D721Med (cell line): Measurements from ENCODE around the gene UGT2A3.

Experiments
- DNase-seq: peaks from one replicate; pipeline ENCODE4 v3.0.0; 2011; ENCODE audit warnings: low spot score; ENCODE audit not compliant: insufficient read length
- FAIRE-seq: peaks from 2 replicates; lab custom pipeline; 2011; peaks lifted over from hg19 to GRCh38; lab: Jason Lieb, UNC
- TF ChIP-seq, protein P1 (sequence below): IDR thresholded peaks from 2 replicates; pipeline ENCODE4 v1.5.1; 2012; ENCODE audit warnings: mild to moderate bottlenecking, control low read depth; ENCODE audit not compliant: insufficient read depth; ENCODE audit errors: missing control alignments

UGT2A3 gene

DNA sequence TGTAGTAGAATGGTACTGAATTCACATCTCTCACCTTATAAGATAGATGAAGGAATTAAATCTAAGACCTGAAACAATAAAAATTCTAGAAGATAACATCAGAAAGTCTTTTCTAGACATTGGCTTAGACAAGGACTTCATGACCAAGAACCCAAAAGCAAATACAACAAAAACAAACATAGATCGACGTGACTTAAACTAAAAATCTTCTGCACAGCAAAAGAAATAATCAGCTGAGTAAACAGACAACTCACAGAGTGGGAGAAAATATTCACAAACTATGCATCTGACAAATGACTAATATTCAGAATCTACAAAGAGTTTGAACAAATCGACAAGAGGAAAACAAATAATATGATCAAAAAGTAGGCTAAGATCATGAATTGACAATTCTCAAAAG, 38.8 kb downstream of the UGT2A3 start:
- TF ChIP-seq, protein P1, sequence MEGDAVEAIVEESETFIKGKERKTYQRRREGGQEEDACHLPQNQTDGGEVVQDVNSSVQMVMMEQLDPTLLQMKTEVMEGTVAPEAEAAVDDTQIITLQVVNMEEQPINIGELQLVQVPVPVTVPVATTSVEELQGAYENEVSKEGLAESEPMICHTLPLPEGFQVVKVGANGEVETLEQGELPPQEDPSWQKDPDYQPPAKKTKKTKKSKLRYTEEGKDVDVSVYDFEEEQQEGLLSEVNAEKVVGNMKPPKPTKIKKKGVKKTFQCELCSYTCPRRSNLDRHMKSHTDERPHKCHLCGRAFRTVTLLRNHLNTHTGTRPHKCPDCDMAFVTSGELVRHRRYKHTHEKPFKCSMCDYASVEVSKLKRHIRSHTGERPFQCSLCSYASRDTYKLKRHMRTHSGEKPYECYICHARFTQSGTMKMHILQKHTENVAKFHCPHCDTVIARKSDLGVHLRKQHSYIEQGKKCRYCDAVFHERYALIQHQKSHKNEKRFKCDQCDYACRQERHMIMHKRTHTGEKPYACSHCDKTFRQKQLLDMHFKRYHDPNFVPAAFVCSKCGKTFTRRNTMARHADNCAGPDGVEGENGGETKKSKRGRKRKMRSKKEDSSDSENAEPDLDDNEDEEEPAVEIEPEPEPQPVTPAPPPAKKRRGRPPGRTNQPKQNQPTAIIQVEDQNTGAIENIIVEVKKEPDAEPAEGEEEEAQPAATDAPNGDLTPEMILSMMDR, result no peak
- DNase-seq (no peak), FAIRE-seq (no peak)

DNA sequence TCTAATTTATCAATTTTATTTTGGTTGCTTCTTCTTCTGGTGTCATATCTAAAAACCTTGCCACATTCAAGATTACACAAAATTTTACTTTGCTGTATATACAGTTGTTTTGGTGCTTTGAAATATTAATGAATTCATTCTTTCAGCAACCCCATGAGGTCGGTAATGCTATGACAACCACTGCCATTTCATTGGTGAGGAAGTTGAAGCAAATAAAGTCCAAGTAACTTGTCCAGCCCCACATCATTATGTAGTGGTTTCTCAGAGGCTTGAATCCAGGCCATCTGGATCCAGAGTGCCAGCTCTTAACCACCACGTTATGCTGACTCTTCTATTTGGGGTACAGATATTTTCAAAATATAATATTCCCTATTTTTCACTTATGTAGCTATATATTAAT, 42.2 kb downstream of the UGT2A3 start:
- FAIRE-seq (no peak), DNase-seq (no peak)
- TF ChIP-seq, protein P1, result no peak

DNA sequence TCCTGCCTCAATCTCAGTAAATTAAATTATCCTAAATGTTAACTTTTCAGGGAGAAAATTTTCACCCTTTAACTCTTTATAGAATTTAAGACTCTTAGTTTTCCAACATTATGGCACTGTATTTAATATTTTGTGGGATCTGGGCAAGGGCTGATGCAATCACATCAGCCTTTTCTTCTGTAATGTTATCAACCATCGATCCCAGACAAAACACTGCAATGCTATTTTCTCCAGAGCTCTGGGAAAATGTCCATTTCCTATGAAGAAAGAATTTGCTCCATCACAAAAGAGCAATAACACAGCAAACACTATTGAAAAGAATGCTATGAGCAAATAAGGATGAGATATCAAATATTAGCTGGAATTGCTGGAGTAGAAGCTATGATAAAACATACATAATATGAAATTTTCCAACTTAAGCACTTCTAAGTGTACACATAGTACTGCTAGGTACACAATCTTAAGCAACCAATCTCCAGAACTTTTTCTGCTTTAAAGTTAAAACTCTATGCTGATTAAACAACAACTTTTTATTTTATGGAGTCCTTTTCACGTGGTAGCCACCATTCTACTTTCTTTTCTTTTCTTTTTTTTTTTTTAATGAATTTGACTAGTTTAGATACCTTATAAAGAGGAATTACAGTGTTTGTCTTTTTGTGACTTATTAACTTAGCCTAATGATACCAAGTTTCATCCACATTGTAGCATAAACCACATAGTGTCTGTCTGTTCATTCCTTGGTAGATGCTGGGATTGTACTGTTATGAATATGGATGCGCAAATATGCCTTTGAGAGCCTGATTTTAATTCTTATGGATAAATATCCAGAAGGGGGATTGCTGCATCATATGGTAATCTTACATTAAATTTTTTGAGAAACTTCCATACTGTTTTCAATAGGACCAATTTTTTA, 43.6 kb downstream of the UGT2A3 start:
- DNase-seq (no peak), FAIRE-seq (no peak)
- TF ChIP-seq, protein P1, result no peak

DNA sequence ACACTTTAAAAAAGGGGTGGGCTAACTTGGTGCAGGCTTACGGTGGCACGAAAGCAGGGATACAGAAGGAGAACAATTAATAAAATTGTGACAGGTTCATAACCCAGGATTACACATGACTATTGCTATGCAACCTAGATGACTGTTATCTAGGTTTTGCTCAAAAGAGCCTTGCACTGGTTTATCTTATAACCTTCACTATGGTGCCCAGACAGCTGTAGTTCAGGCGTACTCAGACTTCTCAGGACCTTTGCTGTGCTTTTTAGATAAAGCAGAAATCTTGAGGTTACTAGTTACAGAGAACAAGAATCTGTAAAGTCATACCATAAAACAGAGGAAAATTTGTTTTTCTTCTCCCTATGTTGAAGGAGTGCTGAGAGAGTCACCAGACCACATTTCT, 44.4 kb downstream of the UGT2A3 start:
- no peak for FAIRE-seq
- TF ChIP-seq, protein P1, result no peak
- DNase-seq, result no peak

DNA sequence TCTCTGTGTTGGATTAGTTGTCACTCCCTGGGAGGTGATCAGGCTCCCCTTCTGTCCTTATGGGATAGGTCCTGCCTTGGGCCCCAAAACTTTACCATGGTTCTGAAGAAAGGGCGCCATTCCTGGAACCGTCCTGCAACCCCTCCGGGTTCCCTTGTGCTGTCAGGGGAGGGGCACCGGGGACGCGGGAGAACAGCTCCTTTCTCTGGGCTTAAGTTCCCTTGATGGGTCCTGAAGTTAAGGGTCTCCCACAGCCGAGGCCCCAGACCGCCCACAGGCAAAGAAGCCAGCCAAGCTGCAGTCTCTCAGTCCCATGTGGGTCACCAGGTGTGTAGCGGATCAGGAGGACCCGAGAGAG, 44.8 kb downstream of the UGT2A3 start:
- FAIRE-seq, result no peak

DNA sequence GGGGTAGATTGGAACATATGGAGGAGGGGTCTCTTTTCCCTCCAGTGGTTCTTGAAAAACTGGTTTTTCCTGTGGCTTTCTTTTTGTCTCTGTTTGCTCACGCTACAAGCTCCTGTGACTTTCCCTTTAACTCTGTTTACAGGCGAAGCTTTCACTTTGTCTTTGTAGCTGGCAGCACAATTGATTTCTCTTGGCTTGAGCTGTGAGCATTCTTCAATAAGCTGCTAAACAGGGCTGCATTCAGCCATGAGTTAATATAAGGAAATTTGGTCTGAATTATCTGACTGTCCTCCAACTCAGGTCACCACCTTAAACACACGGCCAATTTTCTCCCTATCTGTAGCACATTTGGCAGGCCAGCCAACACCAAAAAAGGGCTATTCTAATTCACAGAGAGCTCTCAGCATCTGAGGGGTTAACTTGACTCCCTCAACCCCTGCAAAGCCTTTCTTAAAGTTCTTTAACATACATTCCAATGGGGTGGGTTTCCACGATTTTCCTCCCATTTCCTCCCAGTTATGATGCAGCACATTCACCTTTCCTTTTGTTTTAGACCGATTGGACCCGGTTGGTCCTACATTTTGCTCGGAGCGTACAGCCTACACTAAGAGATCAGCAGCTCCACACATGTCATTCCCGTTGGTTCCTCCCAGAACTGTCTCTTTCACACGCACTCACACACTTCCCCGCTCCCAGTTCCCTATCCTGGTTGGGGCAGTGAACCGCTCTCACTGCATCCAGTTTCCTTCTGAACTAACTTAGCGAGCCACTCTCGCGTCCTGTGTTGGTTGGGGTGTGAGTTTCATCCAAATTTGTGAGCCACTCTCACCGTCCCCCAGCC, 45.4 kb downstream of the UGT2A3 start:
- TF ChIP-seq, protein P1, result no peak
- DNase-seq, result no peak
- no peak for FAIRE-seq

More for the DNA sequence above, 44.8 kb downstream of the UGT2A3 start:
- TF ChIP-seq, protein P1, result no peak
- DNase-seq, result no peak

DNA sequence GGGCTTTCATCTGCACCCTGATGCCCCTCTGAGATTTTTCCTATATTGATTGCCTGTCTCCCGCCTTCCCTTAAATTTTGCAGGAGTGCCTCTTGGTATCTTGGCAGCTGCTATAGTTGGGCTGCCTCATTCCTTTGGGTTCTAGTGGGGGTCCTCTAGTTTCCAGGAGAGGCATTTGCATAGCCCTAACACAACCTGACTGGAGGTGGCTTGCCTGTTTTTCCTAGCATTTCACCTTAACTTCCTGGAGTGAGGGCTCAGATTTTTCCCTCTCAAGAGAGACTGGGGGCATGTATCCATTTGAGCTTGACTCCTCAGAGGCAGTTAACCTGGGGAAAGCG, 46.0 kb downstream of the UGT2A3 start:
- TF ChIP-seq, protein P1, result no peak
- DNase-seq, result no peak
- FAIRE-seq, result no peak
